DMS 273 (cell line): ENCODE data around the gene PAX7.
"Not testable (repeated sequence)": the region's sequence is repeated elsewhere in the genome, so short reads cannot be mapped to it uniquely, and the experiment has no call there.

Experiments
- DNase-seq: peaks from one replicate; lab custom pipeline; 2025; ENCODE audit not compliant: unreplicated experiment; lab: John Stamatoyannopoulos, UW

Gene PAX7

DNA sequence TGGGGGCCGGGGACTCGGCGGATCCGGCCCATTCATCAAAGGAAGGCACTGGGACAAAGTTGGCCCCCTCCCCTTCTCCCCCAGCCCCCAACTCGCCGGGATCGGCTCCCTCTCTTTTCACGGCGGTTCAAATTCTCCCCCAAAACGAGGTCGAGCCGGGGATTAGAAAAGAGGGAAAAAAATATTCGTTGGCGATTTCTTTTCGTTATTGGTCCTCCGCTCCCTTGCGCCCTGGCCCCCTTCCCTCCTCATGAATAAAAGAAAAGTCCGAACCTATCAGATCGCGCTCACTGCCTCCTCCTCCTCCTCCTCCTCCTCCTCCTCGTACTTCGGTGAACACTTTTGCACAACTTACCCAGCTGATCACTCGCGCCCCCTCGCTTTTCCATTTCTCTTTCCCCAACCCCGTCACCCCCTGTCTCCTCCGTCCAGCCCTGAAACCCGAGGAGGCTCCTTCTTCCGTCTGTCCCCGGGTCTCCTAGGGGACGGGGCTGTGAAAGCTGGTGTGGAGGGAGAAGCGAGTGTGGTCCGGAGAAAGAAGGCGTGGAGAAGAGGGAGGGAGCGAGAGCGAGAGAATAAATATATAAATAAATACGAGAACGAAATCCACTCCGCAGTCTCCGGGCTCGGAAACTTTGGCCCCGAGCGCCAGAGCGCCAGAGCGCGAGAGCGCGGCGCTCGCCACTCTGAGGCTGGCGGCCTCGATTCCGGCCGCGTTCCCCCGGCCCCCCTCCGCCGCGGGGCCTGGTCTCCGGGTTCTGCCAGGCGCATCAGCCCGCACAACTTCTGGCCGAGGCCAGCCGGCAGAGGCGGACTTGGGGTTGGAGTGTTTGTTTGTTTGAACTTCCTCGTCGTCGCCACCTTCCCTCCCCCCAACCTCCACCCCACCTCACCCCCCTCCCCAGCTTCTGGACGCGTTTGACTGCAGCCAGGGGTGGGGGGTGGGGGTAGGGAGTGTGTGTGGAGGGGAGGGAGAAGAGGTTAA, at the start of gene PAX7:
TSS of gene PAX7 (plus strand) at position 336 of the 985 bp plus-strand sequence. CDS start 758 bp downstream, outside the sequence.
- peak; percentile 40 for DNase-seq

DNA sequence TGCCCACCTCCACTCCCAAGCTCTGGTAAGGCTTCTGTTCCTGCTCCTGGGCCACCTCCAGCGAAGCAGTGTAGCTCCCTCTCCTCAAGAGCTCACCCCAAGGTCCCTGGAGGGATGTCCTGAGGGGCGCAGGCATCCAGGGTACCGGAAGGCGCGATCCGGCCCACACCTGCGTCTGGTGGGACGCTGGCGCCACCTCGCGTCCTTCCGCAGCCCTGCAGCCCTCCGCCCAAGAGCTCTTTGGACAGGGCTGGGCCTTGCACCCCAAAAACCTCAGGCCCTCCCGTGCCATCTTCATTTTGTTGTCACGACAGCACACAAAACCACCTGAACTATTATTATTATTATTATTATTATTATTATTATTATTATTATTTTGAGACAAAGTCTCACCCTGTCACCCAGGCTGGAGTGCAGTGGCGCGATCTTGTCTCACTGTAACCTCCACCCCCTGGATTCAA, 49.2 kb upstream of the PAX7 start:
- DNase-seq = peak; percentile 78

DNA sequence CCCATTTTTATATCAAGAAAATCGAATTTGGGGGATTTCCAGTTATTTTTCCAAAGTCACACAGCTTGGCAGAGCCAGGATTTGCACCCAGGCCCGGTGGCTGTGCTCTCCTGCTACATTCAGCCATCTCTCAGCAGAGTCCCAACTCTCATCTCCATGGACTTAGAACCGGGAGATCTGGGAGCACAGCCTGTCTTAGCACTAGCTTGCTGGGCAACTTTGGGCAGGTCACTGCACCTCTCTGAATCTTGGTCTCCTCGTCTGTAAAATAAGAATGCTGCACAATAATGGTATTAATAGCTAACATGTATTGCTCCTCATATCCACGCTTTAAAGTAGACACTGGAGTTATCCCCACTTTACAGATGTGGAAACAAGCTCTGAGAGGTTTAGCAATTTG, 47.8 kb upstream of the PAX7 start:
- DNase-seq = no peak

DNA sequence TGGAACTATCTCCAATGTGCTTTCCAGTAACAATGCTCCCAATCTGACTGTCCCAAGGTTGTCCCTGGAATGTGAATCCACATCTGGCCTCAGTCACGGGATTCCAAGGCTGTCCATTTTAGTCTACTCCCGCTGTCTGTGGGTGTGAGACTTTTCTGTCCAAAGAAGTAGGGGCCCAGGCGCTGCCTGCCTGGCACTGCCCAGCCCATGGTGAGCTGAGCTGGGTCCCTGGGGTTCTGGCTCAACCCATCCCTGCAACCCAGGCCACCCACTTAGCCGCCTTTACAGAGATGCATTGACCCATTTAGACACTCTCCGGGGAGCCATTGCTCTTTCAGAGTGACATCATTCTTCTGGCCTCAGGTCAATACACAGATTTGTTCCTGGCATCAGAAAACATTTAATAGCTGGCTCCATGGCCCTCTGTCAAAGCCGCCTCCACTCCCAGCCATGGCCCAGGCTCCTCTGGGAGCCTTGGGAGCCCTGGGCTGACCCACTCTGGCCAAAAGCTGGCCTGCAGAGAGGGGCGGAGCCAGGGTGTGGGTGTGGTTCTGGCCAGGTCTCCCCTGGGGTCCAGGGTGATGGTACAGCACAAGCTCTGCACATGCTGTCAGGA, 47.2 kb upstream of the PAX7 start:
- peak; percentile 28 for DNase-seq

DNA sequence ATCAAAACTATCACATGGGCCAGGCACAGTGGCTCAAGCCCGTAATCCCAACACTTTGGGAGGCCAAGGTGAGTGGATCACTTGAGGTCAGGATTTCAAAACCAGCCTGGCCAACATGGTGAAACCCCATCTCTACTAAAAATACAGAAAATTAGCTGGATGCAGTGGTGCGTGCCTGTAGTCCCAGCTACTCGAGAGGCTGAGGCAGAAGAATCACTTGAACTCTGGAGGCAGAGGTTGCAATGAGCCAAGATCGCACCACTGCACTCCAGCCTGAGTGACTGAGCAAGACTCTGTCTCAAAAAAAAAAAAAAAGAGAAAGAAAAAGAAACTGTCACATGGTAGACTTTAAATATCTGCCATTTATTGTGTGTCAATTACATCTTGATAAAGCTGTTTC, 44.6 kb upstream of the PAX7 start:
- not testable (repeated sequence) for DNase-seq

DNA sequence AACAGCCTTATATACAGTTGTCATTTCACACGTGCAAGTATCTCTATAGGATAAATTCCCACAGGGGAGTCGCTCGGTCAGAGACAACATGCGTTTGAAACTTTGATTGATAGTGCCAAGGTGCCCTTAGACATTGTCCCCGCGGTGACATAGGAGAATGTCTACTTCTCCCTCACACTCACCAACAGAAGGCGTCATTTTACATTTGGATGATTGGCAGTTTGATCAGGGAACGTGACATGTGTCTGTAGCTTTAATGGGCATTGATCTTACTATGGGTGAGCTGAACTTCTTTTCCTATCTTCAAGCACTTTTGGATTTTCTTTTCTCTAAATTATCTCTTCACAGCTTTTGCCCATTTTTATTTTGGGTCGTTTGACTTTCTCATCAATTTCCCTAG, 42.6 kb upstream of the PAX7 start:
- no peak for DNase-seq

DNA sequence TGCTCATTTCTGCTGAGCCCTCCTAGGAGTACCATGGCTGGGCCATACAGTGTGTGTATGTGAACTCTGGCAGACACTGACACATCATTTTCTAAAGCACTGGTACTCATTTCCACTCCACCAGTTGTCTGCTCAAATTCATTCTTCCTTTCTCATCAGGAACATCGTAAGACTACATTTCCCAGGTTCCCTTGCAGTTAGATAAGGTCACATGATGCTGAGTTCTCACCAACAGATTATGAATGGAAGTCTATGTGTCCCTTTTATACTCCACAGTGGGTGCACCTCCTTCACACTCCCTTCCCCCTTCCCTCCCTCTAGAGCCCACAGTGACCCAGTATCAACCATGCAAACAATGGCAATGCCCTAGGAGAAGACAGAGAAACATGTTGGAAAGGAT, 38.3 kb upstream of the PAX7 start:
- no peak for DNase-seq

DNA sequence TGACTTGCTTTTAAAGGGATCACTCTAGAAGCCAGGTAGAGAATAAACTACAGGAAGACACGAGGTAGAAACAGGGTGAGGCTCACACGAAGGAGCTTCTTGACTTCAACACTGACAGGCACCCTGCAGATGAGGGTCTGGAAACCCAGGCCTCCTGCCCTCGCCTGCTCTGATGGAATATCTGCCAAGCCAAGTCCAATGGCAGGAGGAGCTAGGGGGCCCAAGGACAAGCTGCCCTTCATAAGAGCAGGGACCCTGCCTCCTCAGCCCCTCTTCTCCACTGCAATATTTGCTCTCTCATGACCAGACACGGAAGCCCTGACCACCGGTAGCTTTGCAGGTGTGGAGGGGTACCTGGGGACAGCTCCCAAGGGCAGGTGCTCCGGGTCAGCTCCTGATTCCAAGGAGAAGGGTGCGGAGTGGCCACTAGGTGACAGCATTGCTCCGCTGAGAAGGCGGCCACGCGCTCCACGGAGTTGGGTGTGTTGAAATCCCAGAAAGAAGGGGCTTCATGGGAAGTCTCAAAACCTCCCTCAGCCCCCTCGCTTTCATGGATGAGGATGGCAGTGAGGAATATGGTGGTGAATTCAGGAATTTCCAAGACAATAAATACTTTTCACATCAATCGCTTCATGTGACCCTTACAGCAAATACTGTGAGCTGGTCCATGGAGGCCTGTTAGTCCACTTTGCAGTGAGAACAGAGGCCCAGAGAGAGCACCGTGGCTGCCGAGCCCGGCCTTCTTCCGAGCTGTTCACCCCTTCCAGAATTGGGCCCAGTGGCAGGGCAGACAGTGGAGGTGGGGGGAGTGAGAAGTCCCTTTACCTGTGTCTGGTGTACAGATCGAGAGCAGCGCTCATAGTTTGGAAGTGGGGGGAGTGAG, 33.2 kb upstream of the PAX7 start:
- peak; percentile 66 for DNase-seq

DNA sequence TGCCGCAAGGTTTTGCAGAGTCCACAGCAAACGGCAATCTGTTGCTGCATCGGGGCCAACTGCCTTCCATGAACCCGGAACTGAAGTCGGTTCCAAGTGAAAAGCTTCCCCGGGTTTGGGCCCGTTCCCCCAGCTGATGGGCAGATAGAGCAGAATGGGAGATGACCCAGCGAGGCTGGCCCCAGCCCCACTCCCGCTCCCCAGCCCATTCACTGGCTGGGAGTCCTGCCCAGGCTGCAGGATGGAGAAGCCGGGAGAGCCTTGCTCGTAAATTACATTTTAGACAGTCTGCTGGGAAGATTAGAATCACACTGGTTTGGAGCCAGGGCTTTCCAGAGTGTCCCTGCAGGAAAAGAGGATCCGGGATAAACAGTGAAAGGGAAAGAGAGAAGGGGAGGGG, 31.6 kb upstream of the PAX7 start:
- DNase-seq = peak; percentile 28

DNA sequence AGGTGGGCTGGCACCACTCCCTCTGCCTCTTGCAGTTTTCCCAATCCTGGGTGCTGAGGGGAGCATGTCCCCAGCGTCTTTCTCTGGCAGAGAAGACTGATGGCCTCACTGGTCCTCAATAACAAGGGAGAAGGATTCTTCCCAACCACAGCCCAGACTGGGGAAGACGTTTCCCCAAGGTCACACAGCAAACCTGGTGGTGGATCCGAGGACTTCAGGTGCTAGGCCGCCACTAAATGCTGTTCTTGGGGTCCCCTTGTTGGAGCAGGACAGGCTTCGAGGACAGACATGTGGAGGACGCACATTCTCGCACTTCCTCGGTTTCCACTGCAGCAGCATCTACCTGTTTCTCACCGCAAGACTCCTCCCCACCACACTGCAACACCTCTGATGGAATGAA, 30.9 kb upstream of the PAX7 start:
- DNase-seq = no peak

DNA sequence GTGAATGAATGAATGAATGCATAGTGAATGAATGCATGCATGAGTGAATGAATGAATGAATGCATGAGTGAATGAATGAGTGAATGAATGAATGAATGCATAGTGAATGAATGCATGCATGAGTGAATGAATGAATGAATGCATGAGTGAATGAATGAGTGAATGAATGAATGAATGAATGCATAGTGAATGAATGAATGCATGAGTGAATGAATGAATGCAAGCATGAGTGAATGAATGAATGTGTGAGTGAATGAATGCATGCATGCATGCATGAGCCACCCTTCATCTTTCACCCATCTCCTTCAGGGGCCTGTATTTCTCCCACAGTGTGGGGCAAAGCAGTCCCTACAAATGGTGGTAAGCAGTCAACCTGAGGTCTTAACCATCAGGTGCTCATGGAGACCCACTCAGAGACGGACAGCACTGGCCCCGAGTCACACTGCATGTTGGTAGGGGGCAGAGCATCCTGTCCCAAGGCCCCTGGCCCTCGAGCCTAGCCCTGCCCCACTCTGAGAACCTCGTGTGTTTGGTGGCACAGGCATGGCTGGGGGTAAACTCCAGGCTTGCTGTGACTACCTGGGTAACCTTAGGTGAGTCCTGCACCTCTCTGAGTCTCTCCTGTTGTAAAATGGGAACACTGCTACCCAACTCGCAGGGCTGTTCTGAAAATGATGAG, 28.0 kb upstream of the PAX7 start:
- no peak for DNase-seq

DNA sequence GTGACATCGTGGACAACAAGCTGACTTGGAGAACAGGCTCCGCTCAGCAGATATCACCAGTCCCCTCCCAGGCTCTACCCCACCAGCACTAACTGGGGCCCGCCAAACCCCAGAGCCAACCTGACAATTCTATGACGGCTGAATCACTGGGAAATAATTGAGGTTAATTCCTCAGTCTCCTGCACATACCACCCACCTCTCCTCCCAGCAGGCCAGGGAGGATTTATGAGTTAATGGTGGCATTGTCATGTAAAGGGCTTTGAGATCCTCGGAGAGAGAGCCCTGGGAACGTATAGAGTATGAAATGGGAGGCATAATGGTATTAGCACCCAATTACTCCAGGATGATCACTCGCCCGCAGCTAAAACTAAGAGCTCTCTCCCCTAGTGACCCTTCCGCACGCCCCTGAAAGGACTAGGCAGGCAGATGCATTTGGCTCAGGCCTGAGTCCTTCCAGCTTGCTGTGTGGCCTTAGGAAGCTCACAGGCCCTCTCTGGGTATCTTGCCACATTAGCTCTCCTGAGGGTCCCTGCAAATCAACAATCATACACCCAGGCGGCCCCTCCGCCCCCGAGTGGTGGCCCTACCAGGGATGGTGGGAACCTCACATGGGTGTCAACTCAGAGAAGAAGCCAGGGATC, 27.3 kb upstream of the PAX7 start:
- DNase-seq = no peak

DNA sequence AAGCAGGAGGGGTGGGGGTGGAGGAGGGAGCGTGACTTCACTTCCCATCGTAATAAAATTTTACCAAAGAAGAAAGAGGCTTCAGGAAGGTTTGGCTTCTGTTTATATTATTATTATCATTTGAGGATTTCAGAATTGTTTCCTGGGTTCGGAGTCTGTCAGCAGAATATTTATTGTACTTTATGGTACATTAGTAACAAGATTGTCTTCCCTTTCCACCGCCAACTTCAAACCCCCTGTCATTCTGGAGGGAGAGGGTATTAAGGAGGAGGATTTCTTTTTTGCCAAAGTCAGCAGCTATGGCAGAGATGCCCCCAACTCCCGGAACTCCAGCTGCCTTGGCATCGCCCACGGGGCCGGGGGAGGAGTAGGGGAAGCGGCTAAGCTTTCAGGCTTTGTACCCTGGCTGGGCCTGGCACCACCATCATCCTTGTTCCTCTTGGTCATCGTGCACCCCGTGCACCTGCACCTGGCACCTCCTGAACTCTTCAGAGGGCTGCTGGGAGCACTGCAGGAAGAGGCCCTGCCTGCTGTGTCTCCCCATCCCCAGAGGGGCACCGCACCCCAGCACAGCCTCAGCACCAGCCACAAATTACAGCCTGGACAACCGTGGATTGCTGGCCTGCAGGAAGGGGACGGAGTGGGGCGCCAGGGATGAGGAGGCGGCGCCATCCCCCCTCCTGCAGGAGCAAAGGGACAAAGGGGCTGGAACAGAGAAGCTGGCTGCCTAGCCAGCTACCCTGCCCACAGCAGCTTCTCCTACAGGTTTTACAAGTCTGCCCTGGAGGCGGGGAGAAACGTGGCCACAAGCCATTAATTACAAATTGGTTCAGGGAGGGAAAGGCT, 24.0 kb upstream of the PAX7 start:
- DNase-seq = no peak

DNA sequence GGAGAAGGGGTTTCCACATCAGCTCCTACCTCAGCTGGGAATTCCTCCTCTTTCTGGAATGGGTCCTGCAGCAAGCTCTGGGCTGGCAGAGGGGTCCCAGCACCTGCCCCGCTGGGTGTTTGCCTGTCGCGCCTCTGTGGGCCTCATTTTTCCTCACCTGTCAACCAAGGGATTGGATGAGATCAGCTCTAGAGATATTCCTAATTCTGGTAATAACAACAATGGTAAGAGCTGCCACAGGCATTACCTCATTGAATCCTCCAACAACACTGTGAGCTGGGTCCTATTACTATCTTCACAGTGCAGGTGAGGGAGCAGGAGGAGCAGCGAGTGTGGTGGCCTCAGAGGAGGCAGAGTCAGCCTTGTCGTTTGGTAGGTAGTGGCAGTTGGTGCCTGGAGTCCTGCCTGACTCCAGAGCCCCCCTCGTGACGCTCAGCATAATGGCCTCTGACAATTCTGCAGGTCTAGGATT, 23.3 kb upstream of the PAX7 start:
- no peak for DNase-seq

DNA sequence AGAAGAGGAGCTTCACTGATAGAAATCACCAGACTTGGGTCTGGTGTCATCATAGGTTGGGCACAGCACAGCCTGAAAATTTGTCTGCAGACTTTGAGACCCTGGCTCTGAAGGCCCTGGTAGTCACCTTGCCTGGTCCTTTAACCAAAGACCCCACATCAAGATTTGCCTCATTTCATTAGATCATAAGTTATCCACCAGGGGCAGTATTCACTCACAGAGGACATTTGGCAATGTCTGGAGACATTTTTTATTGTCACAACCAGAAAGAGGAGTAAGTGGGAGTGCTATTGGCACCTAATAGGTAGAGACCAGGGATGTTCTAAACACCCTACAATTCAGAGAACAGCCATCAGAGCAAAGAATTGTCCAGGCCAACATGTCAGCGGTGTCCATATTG, 22.1 kb upstream of the PAX7 start:
- peak; percentile 37 for DNase-seq

DNA sequence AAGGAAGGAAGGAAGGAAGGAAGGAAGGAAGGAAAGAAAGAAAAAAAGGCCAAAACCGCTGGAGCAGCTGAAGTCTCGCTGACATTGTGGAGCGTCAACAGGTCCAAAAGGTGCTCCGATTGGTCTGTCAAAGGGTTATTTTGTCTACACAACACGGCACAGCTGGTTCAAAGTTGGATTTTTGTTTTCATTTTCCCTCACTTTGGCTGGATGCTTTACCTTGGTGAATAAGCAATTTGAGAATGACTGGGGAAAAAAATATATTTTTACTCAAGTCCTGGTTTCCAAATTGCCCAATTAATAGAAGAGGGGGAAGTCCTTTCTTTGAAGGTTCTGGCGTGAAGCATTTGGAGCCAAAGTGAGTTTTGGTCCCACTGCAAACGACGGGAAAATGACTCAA, 19.3 kb upstream of the PAX7 start:
- DNase-seq = no peak

DNA sequence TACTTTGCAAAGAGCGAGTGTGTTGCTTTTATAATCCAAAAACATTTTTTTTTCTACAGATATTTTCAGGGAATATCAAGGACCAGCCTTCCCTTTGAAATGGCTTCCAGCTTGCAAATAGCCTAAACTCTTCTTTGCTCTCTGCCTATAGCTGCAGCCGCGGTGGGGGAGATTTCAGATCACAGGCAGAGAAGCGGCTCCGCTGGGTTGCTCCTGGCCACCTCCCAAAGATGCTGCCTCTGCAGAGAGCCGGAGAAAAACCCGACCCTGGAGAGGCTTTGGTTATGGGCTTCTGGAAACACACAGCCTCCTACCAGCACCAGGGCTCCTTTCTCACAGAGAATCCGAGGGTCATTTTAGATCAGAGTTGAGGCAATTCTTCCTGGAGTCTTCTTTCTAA, 18.6 kb upstream of the PAX7 start:
- DNase-seq = peak; percentile 22

DNA sequence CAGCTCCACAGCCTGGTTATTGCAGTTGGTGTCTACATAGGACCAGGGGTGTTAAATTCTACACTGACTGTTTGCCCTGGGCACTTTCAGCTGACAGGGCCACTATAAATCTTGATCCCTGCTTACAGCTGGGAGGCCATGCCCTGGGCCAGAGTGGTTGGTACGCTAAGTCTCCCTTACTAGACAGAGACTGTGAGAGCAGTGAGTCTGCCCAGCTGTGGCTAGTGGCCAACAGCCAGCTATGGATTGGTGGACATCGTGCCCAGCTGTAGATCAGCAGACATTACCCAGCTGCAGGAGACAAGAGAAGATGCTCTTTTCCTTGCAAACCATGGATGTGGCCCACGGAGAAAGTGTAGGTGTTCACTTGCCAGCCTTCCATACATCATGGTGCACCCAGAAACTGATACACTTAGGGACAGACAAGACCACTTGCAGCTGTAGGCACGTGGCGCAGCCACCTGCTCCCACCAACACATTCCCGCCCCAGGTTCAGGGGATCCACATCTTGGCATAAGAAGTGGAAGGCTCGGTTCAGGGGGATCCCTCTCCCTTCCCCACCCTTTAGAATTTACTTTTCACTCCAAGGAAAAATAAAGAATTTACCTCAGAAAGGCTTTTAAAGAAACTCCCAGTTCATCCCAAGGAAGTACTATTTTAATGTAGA, 16.4 kb upstream of the PAX7 start:
- no peak for DNase-seq
